Breast epithelium (tissue), 3 donors: Measurements from ENCODE around the gene HS3ST3A1.
"Not testable (repeated sequence)": the region's sequence is repeated elsewhere in the genome, so short reads cannot be mapped to it uniquely, and the experiment has no call there.

Experiments used
- POLR2A ChIP-seq: fragments of 450-650 bp; IDR thresholded peaks from one replicate; pipeline ENCODE4 v1.6.1; 2016; ENCODE audit warnings: antibody characterized with exemption, mild to moderate bottlenecking, moderate library complexity
- POLR2AphosphoS5 ChIP-seq, 3 donors: sonication (generic); formaldehyde crosslinking; IDR thresholded peaks; one replicate each; pipeline ENCODE4 v1.6.1; 2017; ENCODE audit warnings: antibody characterized with exemption in 3 of 3

DNA sequence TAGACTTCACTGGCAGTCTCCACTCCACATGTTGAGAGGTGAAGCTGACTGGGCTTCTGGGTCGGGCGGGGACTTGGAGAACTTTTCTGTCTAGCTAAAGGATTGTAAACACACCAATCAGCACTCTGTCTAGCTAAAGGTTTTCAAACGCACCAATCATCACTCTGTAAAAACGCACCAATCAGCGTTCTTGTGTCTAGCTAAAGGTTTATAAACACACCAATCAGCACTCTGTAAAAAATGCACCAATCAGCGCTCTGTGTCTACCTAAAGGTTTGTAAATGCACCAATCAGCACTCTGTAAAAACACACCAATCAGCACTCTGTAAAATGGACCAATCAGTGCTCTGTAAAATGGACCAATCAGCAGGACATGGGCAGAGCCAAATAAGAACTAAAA, 53.2 kb downstream of the HS3ST3A1 start:
- TF ChIP-seq POLR2AphosphoS5 (IDR thresholded peaks at IDR 0.05); POLR2A: not testable (repeated sequence)
